ENCODE results near the gene ARPC1A.
A peak's percentile ranks its signal among the peaks of the same experiment; 100 is the strongest.

The ARPC1A gene

GRCh38 chr7:99380032-99380822 lies 54.5 kb downstream of the ARPC1A start:
- H3K4me3 ChIP-seq (ENCODE audit: low read length) = peak overlapping the region; percentile 36
- DNase-seq (ENCODE audit: low read depth) = peak; percentile 37

GRCh38 chr7:99380823-99381663 lies 55.3 kb downstream of the ARPC1A start:
- no peak for TF ChIP-seq CTCF (conservative IDR thresholded peaks at IDR 0.05; ENCODE audit: low read length)
- no peak overlapping the region for H3K4me3 ChIP-seq (ENCODE audit: low read length)
- no peak for DNase-seq (ENCODE audit: low read depth)

More at GRCh38 chr7:99380032-99380822, 54.5 kb downstream of the ARPC1A start:
- no peak for TF ChIP-seq CTCF (conservative IDR thresholded peaks at IDR 0.05; ENCODE audit: low read length)

GRCh38 chr7:99381664-99382075 lies 56.0 kb downstream of the ARPC1A start:
- H3K4me3 ChIP-seq (ENCODE audit: low read length) = no peak overlapping the region

GRCh38 chr7:99383203-99383602 lies 57.5 kb downstream of the ARPC1A start:
- TF ChIP-seq CTCF (conservative IDR thresholded peaks at IDR 0.05; ENCODE audit: low read length) = no peak
- no peak overlapping the region for H3K4me3 ChIP-seq (ENCODE audit: low read length)
- DNase-seq (ENCODE audit: low read depth) = no peak

More at GRCh38 chr7:99381664-99382075, 56.0 kb downstream of the ARPC1A start:
- no peak for TF ChIP-seq CTCF (conservative IDR thresholded peaks at IDR 0.05; ENCODE audit: low read length)
- DNase-seq (ENCODE audit: low read depth) = no peak

GRCh38 chr7:99383791-99384370 lies 58.2 kb downstream of the ARPC1A start:
- no peak for DNase-seq (ENCODE audit: low read depth)
- no peak overlapping the region for H3K4me3 ChIP-seq (ENCODE audit: low read length)
- TF ChIP-seq CTCF (conservative IDR thresholded peaks at IDR 0.05; ENCODE audit: low read length) = no peak

- no peak overlapping the region for H3K4me3 ChIP-seq (ENCODE audit: low read length)
- no peak for TF ChIP-seq CTCF (conservative IDR thresholded peaks at IDR 0.05; ENCODE audit: low read length)
- no peak for DNase-seq (ENCODE audit: low read depth)
These were observed 58.8 kb downstream of the ARPC1A start for GRCh38 chr7:99384523-99384922.

All from AG10803 (cell line).